ENCODE measurements around the gene RAB3B. TPM values are rescaled to one million over a fixed set of nuclear protein-coding genes. Genes with fewer than 3 reads are reported as not detected.
"Not testable (repeated sequence)": the region's sequence is repeated elsewhere in the genome, so short reads cannot be mapped to it uniquely, and the experiment has no call there.

The RAB3B gene
- total RNA-seq, 1 donor from 2014 or later: 0.04 TPM

DNA sequence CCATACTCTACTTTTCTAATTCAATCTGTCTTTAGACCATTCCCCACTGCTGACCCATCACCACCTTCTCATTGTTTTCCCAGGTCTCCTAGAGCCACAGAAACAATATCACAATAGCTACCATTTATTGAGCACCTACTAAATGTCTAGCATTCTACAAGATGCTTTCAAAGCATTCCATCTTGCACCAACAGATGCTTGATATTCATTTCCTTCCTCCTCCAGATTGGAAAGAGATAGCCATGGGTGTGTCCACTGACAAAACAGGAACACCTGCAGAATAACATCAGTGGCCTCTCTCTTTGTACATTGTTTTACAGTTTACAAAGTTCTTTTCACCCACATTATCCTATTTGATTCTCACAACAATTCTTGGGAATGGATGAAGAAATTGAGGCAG is 2.2 kb downstream of the RAB3B start:
- ATAC-seq: no peak

DNA sequence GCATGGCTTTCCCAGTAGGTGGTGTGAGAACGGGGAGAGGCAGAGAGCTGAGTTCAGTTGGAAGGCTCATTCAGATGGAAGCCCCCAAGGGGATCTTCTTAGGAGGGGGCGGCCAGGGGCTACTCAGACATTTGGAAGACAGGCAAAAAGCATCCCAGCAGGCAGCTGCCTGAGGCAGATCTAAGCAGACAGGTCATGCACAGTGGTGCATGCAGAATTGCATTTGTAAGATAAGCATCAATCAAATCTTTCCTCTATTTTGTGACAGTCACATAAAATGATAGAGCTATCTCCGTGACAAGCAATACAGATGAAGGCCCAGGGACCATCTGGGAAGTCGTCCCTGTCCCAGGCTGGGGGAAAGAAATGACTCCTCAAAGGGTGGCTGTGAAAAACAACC is 3.8 kb downstream of the RAB3B start:
- no peak for ATAC-seq

DNA sequence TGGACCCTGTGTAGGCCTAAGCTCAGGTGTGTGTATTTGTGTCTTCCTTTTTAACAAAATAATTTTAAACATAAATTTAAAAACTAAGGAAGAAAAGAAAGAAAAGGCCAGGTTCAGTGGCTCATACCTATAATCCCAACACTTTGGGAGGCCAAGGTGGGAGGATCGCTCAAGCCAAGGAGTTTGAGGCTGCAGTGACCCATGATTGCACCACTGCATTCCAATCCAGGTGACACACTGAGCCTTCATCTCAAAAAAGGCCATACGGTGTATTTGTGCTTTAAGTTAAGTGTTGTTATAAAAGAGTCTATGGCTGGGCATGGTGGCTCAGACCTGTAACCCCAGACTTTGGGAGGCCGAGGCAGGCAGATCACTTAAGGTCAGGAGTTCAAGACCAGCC is 8.3 kb downstream of the RAB3B start:
- no peak for ATAC-seq

DNA sequence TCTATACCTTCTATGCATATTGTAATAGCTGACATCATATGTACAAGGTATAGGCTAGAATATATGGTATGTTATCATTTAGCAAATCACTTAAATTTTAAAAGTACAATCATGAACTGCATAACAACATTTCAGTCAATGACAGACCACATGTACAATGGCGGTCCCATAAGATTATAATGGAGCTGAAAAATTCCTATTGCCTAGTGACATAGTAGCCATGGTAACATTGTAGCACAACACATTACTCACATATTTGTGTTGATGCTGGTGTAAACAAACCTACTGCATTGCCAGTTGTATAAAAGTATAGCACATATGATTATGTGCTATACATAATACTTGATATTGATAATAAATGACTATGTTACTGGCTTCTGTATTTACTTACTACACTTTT is 8.9 kb downstream of the RAB3B start:
- no peak for ATAC-seq

DNA sequence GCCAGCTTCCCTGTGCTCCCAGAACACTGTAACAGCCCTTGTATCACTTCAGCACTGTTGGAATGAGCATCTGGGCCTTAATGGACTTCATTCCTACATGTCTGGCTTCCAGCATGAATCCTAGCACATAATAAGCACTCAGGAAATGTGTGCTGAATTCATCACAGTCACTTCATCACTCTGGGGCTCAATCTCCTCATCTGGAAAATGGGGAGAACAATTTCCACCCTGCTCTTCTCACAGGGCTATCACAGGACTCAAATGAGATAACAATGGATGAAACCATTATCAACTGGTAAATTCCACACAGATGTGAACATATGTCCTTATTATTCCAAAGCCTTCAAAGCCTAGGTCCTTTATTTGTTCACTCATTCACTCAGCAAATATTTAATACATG is 12.4 kb downstream of the RAB3B start:
- ATAC-seq: no peak

DNA sequence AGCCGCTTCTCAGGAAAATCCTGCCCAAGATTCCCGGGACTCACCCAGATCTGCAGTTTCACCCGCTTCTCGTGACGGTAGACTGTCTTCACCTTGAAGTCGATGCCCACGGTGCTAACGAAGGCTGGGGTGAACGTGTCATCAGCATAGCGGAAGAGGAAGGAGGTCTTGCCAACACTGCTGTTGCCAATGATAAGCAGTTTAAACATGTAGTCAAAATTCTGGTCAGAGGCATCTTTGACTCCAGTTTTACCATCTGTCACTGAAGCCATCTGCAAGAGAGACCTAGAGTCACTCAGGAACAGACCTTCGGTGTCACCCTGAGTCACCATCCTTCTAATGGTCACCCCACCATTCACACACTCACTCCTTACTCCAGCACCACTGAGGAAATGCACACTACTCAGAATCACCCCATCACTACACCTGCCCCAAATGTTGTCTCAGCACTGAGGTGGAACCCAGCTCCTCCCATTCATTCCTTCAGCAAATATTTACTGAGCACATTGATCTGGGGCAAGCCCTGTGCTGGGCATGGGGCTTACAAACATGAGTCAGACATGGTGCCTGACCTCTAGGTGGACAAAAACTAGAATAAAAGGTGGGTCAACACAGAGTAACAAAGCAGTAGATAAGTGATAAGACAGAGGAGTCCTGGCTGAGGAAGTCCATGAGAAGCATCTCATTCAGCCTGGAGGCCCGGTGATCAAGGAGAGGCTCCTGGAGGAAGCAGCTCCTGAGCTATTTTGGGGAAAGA is 13.5 kb downstream of the RAB3B start:
- no peak for ATAC-seq

DNA sequence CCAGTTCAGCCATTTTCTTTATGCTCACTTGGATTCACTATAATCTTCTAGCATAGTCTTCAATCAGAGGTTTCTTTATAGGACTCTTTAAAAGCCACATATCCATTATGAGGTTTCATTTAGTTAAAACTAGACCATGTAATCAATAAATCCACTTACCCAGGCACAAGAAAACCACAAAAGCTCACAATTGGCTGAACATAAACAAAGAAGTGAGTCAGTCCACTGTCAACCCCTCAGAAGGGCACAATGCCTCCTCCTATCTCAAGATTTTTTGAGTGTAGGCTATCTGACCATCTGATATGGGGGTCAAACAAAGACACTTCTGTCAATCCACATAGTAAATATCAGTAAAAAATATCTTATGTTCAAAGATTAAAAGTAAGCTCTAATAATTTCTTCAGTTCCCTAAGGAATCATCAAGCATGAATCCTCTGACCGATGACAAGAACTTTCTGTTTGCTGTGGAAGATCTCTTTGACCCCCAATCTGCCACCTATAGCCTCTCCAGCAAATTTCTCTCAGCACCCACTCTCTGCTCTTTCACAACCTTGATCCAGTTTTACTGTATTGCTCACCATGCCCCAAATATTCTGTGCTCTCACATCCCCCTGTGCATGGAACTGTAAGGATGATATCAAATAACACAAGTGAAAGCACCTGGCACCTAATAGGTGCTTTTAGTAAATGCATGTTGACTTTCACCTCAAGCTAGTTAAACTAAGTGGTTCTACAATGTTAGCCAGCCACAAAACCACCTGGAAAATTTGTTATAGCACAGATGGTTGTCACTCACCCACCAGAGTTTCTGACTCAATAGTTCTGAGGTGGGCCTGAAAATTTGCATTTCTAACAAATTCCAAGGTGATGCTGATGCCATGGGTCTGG is 16.7 kb downstream of the RAB3B start:
- no peak for ATAC-seq

DNA sequence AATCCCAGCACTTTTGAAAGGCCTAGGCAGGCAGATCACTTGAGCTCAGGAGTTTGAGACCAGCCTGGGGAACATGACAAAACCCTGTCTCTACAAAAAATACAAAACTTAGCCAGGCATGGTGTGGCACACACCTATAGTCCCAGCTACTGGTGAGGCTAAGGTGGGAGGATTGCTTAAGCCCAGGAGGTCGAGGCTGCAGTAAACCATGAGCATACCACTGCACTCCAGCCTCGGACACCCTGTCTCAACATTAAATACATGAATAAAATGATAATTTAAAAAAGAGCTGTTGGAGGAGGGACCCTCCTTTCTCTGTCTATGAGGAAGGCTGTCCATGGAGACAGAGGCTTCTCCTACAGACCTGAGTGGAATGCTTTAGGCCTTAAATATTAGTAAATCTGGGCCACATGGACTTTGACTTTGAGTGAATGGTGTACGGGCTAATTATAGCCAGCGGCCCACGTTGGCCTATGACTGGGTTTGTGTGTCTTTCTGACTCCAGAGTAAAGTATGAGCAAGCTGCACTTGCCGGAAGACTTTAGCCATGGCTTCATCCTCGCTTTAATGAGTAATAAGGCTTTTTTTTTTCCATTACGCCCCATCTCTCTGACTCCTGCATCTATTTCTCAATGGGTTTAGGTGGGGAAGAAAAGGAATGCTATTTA is 21.3 kb downstream of the RAB3B start:
- no peak for ATAC-seq

DNA sequence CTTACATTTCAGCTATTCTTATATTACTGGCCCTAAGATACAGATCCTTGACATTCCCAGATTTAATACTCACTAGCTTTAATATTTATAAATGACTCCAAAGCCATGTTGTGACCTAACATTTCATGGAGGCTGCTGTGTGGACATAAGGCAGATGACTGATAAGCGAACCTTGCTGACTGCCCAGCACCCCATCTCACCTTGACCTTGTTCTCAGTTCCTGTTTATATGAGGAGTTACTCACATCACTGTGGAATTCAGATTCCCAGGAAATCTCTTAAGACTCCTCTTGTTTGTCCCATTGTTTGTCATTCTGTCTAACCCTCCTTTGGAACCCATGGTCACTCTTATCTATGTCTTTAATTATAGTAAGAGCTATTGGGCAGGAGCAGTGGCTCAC is 21.9 kb downstream of the RAB3B start:
- no peak for ATAC-seq

DNA sequence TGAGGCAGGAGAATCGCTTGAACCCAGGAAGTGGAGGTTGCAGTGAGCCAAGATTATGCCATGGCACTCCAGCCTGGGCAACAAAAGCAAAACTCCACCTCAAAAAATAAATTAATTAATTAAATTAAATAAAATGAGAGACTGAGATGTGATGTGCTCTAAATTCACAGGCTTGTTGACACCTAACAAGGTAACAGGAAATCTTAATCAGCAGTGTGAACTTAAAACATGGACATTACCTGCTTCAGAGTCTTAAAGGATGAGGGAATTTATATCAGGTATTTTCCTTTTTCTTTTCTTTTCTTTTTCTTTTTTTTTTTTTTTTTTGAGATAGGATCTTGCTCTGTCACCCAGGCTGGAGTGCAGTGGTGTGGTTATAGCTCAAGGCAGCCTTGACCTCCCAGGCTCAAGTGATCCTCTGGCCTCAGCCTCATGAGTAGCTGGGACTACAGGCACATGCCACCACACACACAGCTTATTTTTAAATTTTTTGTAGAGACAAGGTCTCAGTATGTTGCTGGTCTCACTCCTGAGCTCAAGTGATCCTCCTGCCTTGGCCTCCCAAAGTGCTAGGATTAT is 23.2 kb downstream of the RAB3B start:
- not testable (repeated sequence) for ATAC-seq

DNA sequence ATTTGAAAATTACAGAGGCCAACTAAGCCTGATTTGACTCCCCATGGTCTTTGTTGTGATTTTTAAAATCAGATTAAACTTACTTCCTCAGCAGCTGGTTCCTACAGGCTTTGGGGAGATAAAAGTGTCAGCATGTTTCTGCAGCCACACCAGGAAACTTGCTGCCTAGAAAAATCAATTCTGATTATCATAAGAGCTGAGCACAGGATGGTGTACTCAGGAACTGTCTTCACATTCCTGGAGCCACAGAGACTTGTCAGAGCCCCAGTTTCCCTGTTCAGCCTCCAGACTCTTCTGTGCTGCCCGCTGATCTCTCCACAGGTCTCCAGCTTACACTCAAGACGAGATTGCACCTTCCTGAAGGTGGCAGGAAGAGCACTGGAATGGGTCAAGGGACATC is 23.9 kb downstream of the RAB3B start:
- ATAC-seq: no peak

DNA sequence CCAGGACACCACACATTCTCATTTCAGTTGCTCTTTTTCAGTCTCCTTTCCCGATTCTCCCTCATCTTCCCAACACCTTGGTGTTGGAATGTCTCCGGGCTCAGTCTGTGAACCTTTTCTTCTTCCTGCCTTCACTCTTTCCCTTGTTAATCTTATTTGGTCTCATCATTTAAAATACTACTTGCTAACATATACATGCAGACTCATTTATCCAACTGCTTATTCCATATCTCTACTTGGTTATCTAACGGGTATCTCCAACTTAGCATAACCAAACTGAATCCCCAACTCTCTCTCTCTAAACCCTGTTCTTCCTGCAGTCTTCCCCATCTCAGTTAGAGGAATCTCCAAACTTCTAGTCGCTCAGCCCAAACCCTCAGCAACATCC is 26.2 kb downstream of the RAB3B start:
- no peak for ATAC-seq

DNA sequence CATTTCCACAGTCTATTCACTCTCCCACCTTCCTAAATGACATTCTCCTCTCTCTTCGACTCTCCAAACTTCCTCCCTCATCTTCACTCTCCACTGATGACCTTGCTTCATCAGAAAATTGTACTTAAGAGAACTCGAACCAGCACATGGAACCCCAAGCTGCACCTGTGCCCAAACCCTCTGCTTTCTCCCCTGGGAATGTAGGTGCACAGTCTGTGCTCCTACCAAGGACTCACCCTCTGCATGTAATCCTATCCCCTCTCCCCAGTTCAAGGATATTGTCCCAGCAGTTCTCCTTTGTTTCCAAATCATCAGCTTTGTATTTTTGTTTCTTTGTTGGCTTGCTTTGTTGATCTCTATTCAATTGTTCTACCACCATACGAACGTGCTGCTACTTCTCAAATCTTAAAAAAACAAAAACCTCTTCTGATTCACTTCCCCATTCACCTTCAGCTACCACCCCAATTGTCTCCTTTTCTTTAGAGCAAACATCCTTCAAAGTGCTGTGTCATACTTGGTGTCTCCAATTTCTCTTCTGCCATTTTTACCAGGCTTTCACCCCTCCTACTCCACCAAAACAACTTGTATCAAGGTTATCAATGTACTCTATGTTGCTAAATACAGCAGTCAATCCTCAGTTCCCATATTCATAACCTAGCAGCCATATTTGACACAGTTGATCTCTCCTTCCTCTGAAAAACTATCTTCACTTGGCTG is 26.8 kb downstream of the RAB3B start:
- ATAC-seq: no peak

DNA sequence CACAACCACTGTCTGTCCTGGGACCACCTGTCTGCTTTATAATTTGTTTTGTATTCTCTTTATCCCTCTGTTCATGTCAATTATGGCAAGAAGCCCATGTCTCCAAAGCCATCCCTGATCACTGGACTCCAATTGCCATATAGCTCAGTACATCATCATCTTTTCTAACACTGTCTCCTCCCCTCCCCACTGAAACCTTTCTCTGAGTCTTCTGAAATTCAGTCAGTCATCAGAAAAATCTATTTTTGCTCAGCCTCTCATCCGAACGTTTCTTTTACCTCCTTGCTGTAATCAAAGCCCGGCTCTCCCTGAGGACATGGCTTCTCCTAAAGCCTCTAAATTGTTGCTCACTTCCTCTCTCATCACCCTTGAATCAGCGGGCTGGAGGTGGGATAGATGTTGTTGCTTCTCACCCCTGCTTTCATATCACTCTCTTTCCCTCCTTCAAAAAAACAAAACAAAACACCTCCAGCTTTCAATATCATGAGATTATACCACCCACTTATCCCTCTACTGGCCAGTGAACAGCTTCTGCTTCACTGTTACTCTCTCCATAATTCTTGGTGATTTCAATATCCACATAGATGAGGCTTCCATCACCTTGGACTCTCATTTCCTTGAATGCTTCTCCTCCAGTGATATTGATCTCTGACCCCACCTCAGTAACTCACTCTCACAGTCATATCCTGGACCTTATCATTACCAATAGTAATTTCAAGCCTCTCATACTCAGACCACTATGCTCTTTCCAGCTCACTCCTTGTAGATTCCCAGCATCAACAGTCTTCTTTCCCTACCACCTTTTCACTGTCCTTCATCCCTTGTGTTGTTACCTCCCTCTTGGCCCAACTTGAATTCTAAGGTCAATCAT is 27.8 kb downstream of the RAB3B start:
- ATAC-seq: no peak

DNA sequence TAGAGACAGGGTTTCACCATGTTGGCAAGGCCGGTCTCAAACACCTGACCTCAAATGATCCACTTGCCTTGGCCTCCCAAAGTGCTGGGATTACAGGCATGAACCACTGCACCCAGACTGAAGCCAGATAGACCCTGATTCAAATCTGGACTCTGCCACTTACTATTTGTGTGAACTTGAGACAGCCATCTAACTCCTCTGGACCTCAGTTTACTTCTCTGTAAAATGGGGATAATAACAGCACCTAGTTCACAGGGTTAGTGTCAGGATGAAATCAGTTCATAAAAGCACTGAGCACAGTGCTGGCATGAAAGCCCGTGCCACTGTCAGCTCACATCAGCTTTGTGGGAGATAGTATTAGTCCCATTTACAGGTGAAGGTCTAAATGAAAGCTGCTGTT is 28.5 kb downstream of the RAB3B start:
- ATAC-seq: no peak

DNA sequence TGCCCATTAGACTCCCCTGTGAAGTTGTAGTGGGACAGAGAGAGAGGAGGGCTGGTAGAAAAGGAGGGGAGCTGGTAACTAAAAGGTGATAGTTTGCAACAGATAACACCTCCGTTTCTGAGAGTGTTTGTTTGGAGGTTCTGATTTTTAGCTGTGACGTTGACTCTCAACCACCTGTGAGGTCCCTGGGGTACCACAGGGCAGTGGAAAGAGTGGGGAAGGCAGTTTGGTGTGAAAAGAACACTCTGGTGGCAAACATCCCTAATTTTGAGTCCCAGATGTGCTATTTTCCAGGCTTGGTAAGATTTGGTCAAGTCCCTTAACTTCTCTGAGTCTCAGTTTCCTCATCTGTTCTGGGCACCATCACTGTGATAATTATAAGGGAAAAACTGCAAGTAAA is 29.3 kb downstream of the RAB3B start:
- ATAC-seq: no peak

DNA sequence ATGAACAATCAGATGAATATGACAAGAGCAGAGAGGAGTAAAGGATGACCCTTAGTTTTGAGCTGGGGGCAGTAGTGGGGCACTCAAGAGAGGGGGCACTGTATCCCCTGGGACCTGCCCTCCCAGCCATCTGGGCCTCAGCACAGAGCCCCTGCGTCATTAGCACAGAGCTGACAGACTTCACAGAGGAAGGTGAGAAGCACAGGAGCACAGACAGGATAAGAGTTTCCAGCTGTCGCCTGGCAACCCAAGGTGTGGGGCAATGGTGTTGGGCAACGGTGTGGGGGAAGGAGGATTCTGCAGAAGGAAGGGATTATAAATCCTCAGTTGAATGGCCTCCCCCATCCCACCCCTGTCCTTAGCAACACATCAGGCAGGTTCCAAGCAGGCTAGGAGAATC is 30.2 kb downstream of the RAB3B start:
- ATAC-seq: no peak

DNA sequence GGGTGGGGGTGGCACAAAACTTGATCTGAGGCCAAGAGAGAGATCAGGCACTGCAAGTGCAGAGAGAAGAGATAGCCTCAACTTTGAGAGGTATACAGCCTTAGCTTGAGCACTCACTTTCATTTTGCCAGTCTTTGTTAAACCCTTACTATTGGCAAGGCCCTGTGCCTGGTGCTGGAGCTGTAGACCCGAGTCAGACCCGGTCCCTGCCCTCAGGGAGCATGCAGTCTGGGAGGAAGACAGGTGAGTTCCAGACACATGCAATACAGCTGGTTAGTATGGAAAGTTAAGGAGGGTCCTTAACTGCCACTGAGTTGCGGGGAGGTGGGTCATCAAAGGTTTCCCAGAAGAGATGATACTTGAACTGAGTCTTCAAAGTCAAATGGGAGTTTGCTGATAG is 31.7 kb downstream of the RAB3B start:
- ATAC-seq: no peak

DNA sequence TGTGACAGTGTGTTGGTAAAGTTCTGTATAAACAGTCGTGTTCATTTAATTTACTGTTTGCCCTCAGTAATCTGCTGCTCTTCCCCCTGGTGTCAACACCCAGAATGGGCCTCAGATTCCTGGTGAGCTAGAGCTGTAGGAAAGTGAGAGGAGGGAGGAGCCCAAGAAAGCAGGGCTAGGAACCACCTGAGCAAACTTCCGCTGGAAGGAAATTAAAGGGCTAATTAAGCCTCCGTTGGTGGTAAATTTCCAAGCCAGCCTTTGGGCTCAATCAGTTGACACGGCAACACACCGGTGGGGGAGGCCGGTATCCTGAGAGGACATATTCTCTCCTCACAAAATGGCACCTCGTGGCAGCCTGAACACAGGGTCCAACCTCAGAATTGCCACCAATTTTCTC is 32.9 kb downstream of the RAB3B start:
- no peak for ATAC-seq

DNA sequence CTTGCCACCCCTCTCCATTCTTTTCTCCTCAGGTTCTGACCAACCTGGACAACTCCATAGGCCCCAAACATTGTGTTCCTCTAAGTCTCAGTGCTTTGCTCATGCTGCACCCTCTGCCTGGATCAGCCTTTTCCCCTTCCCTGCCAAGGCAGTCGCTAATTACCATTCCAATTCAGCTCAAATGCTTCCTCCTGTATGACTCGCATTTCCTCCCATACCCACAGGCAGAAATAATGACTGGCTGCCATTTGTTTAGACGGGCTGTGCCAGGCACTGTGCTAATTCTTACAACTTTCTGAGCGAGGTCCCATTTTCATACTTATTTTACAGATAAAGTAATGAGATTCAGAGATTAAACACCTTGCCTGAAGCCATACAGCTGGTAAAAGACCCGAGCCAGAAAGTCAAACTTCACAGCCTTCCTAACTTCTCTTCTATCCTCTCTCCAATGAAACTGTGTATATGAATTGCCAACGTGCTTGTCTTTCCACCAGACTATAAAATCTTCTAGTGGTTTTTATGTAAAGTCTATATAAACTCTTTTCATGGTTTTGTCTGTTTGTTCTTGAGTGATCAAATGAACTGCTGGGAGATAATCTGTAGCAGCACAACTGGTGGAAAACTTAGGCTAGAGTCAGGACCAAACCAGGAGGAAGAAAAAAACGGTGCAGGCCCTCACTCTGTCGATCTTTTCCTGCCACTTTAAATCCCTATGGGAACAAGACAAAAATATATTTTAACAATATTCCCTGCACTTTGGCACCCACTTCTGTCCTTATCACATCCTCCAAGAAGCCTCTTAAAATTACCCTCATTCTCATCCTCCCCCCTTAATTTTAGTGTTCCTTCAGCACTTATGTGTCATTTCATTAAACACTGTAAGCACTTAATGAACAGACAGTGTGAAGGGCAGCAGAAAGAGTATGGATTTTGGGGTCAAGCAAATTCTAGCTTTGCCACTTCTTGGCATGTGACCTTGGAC is 33.7 kb downstream of the RAB3B start:
- ATAC-seq: peak; percentile 47
